ENCODE data around the gene ZSWIM1. TPM values are rescaled to one million over a fixed set of nuclear protein-coding genes. Genes with fewer than 3 reads are reported as not detected.

The ZSWIM1 gene
- total and polyA plus RNA-seq, 2 of the 8 experiments (the other 6 are each of a cell fraction or from before 2014, with no cell fraction given) = 14.1 to 15.6 TPM

DNA sequence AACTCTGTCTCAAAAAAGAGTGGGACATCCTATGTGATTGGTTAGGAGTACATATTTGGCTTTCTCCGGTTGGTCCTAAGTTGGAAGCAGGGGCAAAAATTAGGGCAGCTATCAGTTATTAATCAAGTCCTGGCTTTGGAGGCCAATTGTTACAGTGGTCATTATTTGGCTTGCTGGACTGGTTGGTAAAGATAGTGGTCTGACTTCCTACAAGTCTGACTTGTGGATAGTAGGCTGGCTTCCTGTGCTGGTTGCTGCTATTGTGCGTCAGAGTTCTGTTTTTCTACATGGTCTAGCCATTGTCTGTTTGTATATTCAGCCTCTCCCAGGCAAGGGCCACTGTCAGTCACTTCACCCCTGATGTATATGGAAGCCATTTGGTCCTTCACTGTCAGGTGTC is 30.8 kb upstream of the ZSWIM1 start (continued):
- TF ChIP-seq, protein P1, sequence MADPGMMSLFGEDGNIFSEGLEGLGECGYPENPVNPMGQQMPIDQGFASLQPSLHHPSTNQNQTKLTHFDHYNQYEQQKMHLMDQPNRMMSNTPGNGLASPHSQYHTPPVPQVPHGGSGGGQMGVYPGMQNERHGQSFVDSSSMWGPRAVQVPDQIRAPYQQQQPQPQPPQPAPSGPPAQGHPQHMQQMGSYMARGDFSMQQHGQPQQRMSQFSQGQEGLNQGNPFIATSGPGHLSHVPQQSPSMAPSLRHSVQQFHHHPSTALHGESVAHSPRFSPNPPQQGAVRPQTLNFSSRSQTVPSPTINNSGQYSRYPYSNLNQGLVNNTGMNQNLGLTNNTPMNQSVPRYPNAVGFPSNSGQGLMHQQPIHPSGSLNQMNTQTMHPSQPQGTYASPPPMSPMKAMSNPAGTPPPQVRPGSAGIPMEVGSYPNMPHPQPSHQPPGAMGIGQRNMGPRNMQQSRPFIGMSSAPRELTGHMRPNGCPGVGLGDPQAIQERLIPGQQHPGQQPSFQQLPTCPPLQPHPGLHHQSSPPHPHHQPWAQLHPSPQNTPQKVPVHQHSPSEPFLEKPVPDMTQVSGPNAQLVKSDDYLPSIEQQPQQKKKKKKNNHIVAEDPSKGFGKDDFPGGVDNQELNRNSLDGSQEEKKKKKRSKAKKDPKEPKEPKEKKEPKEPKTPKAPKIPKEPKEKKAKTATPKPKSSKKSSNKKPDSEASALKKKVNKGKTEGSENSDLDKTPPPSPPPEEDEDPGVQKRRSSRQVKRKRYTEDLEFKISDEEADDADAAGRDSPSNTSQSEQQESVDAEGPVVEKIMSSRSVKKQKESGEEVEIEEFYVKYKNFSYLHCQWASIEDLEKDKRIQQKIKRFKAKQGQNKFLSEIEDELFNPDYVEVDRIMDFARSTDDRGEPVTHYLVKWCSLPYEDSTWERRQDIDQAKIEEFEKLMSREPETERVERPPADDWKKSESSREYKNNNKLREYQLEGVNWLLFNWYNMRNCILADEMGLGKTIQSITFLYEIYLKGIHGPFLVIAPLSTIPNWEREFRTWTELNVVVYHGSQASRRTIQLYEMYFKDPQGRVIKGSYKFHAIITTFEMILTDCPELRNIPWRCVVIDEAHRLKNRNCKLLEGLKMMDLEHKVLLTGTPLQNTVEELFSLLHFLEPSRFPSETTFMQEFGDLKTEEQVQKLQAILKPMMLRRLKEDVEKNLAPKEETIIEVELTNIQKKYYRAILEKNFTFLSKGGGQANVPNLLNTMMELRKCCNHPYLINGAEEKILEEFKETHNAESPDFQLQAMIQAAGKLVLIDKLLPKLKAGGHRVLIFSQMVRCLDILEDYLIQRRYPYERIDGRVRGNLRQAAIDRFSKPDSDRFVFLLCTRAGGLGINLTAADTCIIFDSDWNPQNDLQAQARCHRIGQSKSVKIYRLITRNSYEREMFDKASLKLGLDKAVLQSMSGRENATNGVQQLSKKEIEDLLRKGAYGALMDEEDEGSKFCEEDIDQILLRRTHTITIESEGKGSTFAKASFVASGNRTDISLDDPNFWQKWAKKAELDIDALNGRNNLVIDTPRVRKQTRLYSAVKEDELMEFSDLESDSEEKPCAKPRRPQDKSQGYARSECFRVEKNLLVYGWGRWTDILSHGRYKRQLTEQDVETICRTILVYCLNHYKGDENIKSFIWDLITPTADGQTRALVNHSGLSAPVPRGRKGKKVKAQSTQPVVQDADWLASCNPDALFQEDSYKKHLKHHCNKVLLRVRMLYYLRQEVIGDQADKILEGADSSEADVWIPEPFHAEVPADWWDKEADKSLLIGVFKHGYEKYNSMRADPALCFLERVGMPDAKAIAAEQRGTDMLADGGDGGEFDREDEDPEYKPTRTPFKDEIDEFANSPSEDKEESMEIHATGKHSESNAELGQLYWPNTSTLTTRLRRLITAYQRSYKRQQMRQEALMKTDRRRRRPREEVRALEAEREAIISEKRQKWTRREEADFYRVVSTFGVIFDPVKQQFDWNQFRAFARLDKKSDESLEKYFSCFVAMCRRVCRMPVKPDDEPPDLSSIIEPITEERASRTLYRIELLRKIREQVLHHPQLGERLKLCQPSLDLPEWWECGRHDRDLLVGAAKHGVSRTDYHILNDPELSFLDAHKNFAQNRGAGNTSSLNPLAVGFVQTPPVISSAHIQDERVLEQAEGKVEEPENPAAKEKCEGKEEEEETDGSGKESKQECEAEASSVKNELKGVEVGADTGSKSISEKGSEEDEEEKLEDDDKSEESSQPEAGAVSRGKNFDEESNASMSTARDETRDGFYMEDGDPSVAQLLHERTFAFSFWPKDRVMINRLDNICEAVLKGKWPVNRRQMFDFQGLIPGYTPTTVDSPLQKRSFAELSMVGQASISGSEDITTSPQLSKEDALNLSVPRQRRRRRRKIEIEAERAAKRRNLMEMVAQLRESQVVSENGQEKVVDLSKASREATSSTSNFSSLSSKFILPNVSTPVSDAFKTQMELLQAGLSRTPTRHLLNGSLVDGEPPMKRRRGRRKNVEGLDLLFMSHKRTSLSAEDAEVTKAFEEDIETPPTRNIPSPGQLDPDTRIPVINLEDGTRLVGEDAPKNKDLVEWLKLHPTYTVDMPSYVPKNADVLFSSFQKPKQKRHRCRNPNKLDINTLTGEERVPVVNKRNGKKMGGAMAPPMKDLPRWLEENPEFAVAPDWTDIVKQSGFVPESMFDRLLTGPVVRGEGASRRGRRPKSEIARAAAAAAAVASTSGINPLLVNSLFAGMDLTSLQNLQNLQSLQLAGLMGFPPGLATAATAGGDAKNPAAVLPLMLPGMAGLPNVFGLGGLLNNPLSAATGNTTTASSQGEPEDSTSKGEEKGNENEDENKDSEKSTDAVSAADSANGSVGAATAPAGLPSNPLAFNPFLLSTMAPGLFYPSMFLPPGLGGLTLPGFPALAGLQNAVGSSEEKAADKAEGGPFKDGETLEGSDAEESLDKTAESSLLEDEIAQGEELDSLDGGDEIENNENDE (IDR thresholded peaks at IDR 0.05; ENCODE audit: insufficient replicate concordance, low read length) = no peak
- no peak for TF ChIP-seq GTF2F1 (IDR thresholded peaks at IDR 0.05; ENCODE audit: borderline replicate concordance, low read depth, low read length)

Measured in H1 (cell line).